Transverse colon (tissue), 3 donors: ENCODE measurements around the gene CCDC12.

ENCODE experiments used
- CTCF ChIP-seq, 5 experiments: fragments of 200-600 bp in 3 of 5; fragments of 450-650 bp in 2 of 5; sonication (generic) in 3 of 5; IDR thresholded peaks; 1 replicate in 2 of 5; 2 replicates in 3 of 5; pipeline ENCODE4 v1.5.1; 2016 to 2017; ENCODE audit warnings: antibody characterized with exemption in 5 of 5, inconsistent platforms in 3 of 5, mild to moderate bottlenecking in 2 of 5, moderate library complexity in 1 of 5
- POLR2A ChIP-seq: fragments of 450-650 bp; IDR thresholded peaks from one replicate; pipeline ENCODE4 v1.6.1; 2016; ENCODE audit warnings: antibody characterized with exemption, mild to moderate bottlenecking, moderate library complexity

GRCh38 chr3:47012342-47013230, 36.0 kb upstream of the CCDC12 start:
- TF ChIP-seq POLR2A (no peak), CTCF (IDR thresholded peaks at IDR 0.05) (no peak)
